Panc1 (cell line): ENCODE measurements around the gene SCAMP3.
"Not testable (repeated sequence)": the region's sequence is repeated elsewhere in the genome, so short reads cannot be mapped to it uniquely, and the experiment has no call there.

ENCODE experiments used
- SIN3A ChIP-seq: IDR thresholded peaks from 2 replicates; pipeline ENCODE4 v1.6.1; 2012; ENCODE audit warnings: low read depth, mild to moderate bottlenecking, low read length, moderate library complexity, borderline replicate concordance; ENCODE audit not compliant: insufficient read depth
- TF ChIP-seq, protein P1 (sequence below): fragments of 450-650 bp; IDR thresholded peaks from 2 replicates; pipeline ENCODE4 v1.5.1; 2017; ENCODE audit warnings: mild to moderate bottlenecking
- TF ChIP-seq, protein P2 (sequence below), 2 experiments: IDR thresholded peaks; 2 replicates each; pipeline ENCODE4 v1.6.1; 2011 to 2012; ENCODE audit warnings: low read depth in 2 of 2, control low read depth in 1 of 2, low read length in 1 of 2, mild to moderate bottlenecking in 1 of 2, moderate library complexity in 1 of 2; ENCODE audit not compliant: insufficient read depth in 1 of 2

DNA sequence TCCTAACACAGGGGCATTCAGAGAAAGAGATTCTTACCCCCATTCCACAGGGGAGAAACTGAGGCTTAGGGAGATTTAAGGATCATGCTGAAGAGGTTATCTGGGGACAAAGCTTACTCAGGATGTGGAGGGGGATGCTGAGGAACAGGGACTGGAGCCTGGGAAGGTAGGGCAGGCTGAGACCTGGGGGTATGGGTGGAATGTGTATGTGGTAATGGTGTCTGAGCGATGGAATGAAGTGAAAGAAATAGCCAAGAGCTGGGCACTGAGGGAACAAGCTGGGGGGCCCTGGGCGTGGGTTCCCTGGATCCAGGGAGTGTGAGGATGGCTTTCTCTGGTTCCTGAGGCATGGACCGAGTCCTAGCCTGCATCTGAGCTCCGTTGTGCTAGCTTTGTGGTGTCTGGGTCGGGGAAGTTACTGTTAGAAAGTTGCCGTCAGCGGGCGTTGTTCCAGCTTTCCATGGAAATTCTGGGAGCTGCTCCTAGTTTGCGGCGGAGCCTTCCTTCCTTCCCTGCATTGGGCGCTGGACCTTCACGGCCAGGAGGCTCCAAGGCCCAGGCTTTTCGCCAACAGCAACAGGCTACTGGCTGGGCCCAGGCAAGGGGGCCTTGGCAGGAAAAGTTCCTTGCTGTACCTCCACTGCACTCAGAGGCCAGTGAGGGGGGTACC is 50.6 kb downstream of the SCAMP3 start:
- TF ChIP-seq, protein P1, sequence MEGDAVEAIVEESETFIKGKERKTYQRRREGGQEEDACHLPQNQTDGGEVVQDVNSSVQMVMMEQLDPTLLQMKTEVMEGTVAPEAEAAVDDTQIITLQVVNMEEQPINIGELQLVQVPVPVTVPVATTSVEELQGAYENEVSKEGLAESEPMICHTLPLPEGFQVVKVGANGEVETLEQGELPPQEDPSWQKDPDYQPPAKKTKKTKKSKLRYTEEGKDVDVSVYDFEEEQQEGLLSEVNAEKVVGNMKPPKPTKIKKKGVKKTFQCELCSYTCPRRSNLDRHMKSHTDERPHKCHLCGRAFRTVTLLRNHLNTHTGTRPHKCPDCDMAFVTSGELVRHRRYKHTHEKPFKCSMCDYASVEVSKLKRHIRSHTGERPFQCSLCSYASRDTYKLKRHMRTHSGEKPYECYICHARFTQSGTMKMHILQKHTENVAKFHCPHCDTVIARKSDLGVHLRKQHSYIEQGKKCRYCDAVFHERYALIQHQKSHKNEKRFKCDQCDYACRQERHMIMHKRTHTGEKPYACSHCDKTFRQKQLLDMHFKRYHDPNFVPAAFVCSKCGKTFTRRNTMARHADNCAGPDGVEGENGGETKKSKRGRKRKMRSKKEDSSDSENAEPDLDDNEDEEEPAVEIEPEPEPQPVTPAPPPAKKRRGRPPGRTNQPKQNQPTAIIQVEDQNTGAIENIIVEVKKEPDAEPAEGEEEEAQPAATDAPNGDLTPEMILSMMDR: not testable (repeated sequence)
- TF ChIP-seq, protein P2, sequence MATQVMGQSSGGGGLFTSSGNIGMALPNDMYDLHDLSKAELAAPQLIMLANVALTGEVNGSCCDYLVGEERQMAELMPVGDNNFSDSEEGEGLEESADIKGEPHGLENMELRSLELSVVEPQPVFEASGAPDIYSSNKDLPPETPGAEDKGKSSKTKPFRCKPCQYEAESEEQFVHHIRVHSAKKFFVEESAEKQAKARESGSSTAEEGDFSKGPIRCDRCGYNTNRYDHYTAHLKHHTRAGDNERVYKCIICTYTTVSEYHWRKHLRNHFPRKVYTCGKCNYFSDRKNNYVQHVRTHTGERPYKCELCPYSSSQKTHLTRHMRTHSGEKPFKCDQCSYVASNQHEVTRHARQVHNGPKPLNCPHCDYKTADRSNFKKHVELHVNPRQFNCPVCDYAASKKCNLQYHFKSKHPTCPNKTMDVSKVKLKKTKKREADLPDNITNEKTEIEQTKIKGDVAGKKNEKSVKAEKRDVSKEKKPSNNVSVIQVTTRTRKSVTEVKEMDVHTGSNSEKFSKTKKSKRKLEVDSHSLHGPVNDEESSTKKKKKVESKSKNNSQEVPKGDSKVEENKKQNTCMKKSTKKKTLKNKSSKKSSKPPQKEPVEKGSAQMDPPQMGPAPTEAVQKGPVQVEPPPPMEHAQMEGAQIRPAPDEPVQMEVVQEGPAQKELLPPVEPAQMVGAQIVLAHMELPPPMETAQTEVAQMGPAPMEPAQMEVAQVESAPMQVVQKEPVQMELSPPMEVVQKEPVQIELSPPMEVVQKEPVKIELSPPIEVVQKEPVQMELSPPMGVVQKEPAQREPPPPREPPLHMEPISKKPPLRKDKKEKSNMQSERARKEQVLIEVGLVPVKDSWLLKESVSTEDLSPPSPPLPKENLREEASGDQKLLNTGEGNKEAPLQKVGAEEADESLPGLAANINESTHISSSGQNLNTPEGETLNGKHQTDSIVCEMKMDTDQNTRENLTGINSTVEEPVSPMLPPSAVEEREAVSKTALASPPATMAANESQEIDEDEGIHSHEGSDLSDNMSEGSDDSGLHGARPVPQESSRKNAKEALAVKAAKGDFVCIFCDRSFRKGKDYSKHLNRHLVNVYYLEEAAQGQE (IDR thresholded peaks at IDR 0.05; ENCODE audit: insufficient read depth in 1 of 2, low read depth in 2 of 2, low read length in 1 of 2): not testable (repeated sequence)
- not testable (repeated sequence) for TF ChIP-seq SIN3A
